Kidney (tissue), 14 donors: ENCODE results near the gene SORBS1. TPM values are rescaled to one million over a fixed set of nuclear protein-coding genes. Genes with fewer than 3 reads are reported as not detected.

Source experiments
- DNase-seq, 5 donors: peaks; one replicate each; pipeline ENCODE4 v3.0.0-alpha.2; 2013 to 2020
- FAIRE-seq: peaks from 2 replicates; lab custom pipeline; 2012; peaks lifted over from hg19 to GRCh38; lab: Jason Lieb, UNC
- H3K27ac ChIP-seq, 2 donors: one replicate each; pipeline ENCODE4 v1.7.0; 2013; ENCODE audit warnings: low read depth in 2 of 2, low read length in 2 of 2, inconsistent platforms in 1 of 2
- H3K27me3 ChIP-seq: one replicate; pipeline ENCODE4 v1.7.1; 2013; ENCODE audit warnings: low read length, inconsistent platforms; ENCODE audit not compliant: control insufficient read depth, insufficient read depth
- H3K36me3 ChIP-seq, 3 donors: one replicate each; pipeline versions ENCODE4 v1.7.0 to v1.7.1; 2013; ENCODE audit warnings: low read length in 3 of 3, control low read depth in 1 of 3, inconsistent platforms in 1 of 3; ENCODE audit not compliant: insufficient read depth in 3 of 3, control insufficient read depth in 2 of 3
- H3K4me1 ChIP-seq, 3 donors: one replicate each; pipeline versions ENCODE4 v1.7.0 to v1.7.1; 2013; ENCODE audit warnings: low read length in 3 of 3, inconsistent platforms in 1 of 3, low read depth in 1 of 3; ENCODE audit not compliant: control insufficient read depth in 2 of 3, insufficient read depth in 2 of 3
- H3K4me3 ChIP-seq, 3 donors: one replicate each; pipeline versions ENCODE4 v1.7.0 to v1.8.1; 2013; ENCODE audit warnings: low read length in 3 of 3, control low read depth in 1 of 3, inconsistent platforms in 1 of 3
- H3K9ac ChIP-seq, 3 donors: one replicate each; pipeline versions ENCODE4 v1.7.0 to v1.7.1; 2013; ENCODE audit warnings: low read length in 3 of 3, control low read depth in 1 of 3, inconsistent platforms in 1 of 3
- H3K9me3 ChIP-seq, 3 donors: one replicate each; pipeline versions ENCODE4 v1.7.0 to v1.7.1; 2013; ENCODE audit warnings: low read length in 3 of 3, control low read depth in 1 of 3, inconsistent platforms in 1 of 3; ENCODE audit not compliant: control insufficient read depth in 2 of 3, insufficient read depth in 1 of 3
- CTCF ChIP-seq: IDR thresholded peaks from 3 replicates; pipeline ENCODE4 v1.5.1; 2012; ENCODE audit warnings: mild to moderate bottlenecking, moderate library complexity, borderline replicate concordance; ENCODE audit not compliant: insufficient read depth; ENCODE audit errors: extremely low read depth
- intact Hi-C: fragments of 100-400 bp; cut with DNase I; formaldehyde crosslinking; loops from one replicate; pipeline ENCODE4 v1.11.1; 2022
- polyA plus RNA-seq: library from polyadenylated mRNA; stranded (reverse); fragments of 350-450 nt; fragmentation: Illumina TruSeq; extraction: RNeasy Lipid Tissue Mini Kit (QIAGEN cat#74804); gene quantifications from one replicate; pipeline ENCODE4 v1.2.3, GENCODE V29; 2014; ENCODE audit warnings: low read depth, low replicate concordance; ENCODE audit not compliant: insufficient read depth
- total RNA-seq: library from RNA; stranded (reverse); fragmentation: NEBNext Ultra II Directional; extraction: Animal tissue kit (Norgen Biotek cat#: 25700); gene quantifications from one replicate; pipeline ENCODE4 v1.2.1, GENCODE V29; 2021
- donor health status: control.
- donor health status: control.
- donor health status: control.
- donor health status: control.
- donor health status: control.
- donor health status: DM: yes; HTN: yes; CAD: no.
- donor health status: Normal renal cell carcinoma (clear cell type).

Gene SORBS1
- total and polyA plus RNA-seq, 2 donors from 2014 or later = 12.2 to 91.7 TPM

GRCh38 chr10:95560278-95561176 is 644 bp downstream of the SORBS1 start:
- intact Hi-C loops = no loop called here
- Histone ChIP-seq H3K27me3 (no peaks in the 10 kb centered on the region), H3K9ac (peak overlapping the region; percentile 71 to 93 (median 76)), H3K36me3 (no peaks in the 10 kb centered on the region), H3K4me3 (peak overlapping the region; percentile 71 to 84 (median 79)), H3K27ac (peak overlapping the region; percentile 82 to 84), H3K4me1 (peaks cover 0 to 10% (median 4%) of the 10 kb centered on the region in 3 donors), H3K9me3 (no peaks in the 10 kb centered on the region)
- no peak for TF ChIP-seq CTCF
- no peak for FAIRE-seq
- DNase-seq = peak; percentile 69 to 86 (median 79)

- TF ChIP-seq CTCF = no peak
- intact Hi-C loops = no loop called here
- H3K9me3 ChIP-seq = no peaks in the 10 kb centered on the region
- H3K4me3 ChIP-seq = peak overlapping the region; percentile 71 to 84 (median 79)
- peak overlapping the region; percentile 23 to 82 for H3K27ac ChIP-seq
- H3K9ac ChIP-seq = peak overlapping the region; percentile 68 to 76 (median 71)
- FAIRE-seq = no peak
- no peaks in the 10 kb centered on the region for H3K27me3 ChIP-seq
- H3K36me3 ChIP-seq = no peaks in the 10 kb centered on the region
- DNase-seq = peak in 1 of 5 donors; percentile 57
- H3K4me1 ChIP-seq = peaks cover 0 to 10% (median 4%) of the 10 kb centered on the region in 3 donors
Measured at GRCh38 chr10:95559896-95560277, 1.3 kb downstream of the SORBS1 start.

- H3K9me3 ChIP-seq = no peaks in the 10 kb centered on the region
- H3K4me1 ChIP-seq = peaks cover 0 to 10% (median 4%) of the 10 kb centered on the region in 3 donors
- TF ChIP-seq CTCF = no peak
- H3K4me3 ChIP-seq = peak overlapping the region; percentile 13 to 79 (median 59)
- H3K27ac ChIP-seq = peak overlapping the region; percentile 32 to 34
- intact Hi-C loops = no loop called here
- FAIRE-seq (no peak), DNase-seq (peak in 2 of 5 donors; percentile 49 to 70)
- no peak overlapping the region for H3K9ac ChIP-seq
- H3K27me3 ChIP-seq = no peaks in the 10 kb centered on the region
- no peaks in the 10 kb centered on the region for H3K36me3 ChIP-seq
Measured at GRCh38 chr10:95559471-95559870, 1.7 kb downstream of the SORBS1 start.
